ENCODE data around the gene PIAS1.

DNA sequence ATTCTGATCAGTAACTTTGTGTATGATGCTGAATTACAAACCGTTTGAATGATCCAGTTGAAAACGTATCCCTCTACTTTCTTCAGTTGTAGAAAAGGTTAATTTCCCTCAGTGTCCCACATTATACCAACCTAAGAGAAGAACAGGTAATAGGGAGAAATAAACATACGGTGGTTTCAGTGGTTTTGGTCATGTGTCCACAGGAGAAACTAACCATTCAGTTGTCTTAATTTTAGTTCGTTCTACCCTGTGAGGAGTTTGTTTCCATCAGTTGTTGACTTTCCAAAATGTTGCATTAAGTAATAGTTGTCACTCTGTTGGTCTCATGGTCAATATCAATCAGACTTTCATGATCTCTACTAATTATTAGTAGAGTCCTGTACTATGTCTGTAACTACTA lies 135.9 kb downstream of the PIAS1 start:
- TF ChIP-seq, protein P1, sequence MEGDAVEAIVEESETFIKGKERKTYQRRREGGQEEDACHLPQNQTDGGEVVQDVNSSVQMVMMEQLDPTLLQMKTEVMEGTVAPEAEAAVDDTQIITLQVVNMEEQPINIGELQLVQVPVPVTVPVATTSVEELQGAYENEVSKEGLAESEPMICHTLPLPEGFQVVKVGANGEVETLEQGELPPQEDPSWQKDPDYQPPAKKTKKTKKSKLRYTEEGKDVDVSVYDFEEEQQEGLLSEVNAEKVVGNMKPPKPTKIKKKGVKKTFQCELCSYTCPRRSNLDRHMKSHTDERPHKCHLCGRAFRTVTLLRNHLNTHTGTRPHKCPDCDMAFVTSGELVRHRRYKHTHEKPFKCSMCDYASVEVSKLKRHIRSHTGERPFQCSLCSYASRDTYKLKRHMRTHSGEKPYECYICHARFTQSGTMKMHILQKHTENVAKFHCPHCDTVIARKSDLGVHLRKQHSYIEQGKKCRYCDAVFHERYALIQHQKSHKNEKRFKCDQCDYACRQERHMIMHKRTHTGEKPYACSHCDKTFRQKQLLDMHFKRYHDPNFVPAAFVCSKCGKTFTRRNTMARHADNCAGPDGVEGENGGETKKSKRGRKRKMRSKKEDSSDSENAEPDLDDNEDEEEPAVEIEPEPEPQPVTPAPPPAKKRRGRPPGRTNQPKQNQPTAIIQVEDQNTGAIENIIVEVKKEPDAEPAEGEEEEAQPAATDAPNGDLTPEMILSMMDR (IDR thresholded peaks at IDR 0.05) = no peak
- no peak for TF ChIP-seq POLR2A (IDR thresholded peaks at IDR 0.05)
